Glomerular endothelial cell (primary cell): ENCODE results near the gene TUFT1. TPM values are rescaled to one million over a fixed set of nuclear protein-coding genes. Genes with fewer than 3 reads are reported as not detected.
A peak's percentile ranks its signal among the peaks of the same experiment; 100 is the strongest.
"Not testable (repeated sequence)": the region's sequence is repeated elsewhere in the genome, so short reads cannot be mapped to it uniquely, and the experiment has no call there.

Source experiments
- DNase-seq: peaks from one replicate; pipeline ENCODE4 v3.0.0-alpha.2; 2011; ENCODE audit warnings: low read depth, low spot score; ENCODE audit errors: extremely low read depth
- total RNA-seq: library from RNA; depleted of rRNA; stranded (reverse); fragments of >200 nt; gene quantifications from 2 replicates; pipeline ENCODE4 v1.2.3, GENCODE V29; 2015

TUFT1 gene
- total RNA-seq, 1 donor from 2014 or later = 5.1 TPM

- no peak for DNase-seq
Observed at GRCh38 chr1:151577173-151577572, 37.1 kb downstream of the TUFT1 start.

GRCh38 chr1:151578941-151579340, 38.8 kb downstream of the TUFT1 start:
- DNase-seq = no peak

GRCh38 chr1:151579436-151580225, 39.5 kb downstream of the TUFT1 start:
- no peak for DNase-seq

GRCh38 chr1:151581451-151581850, 41.3 kb downstream of the TUFT1 start:
- DNase-seq = no peak

GRCh38 chr1:151581921-151582320, 41.8 kb downstream of the TUFT1 start:
- no peak for DNase-seq

- DNase-seq = no peak
Observed at GRCh38 chr1:151583796-151584195, 43.7 kb downstream of the TUFT1 start.

- DNase-seq = no peak
Observed at GRCh38 chr1:151584278-151584677, 44.2 kb downstream of the TUFT1 start.

GRCh38 chr1:151584780-151585179, 44.7 kb downstream of the TUFT1 start:
- DNase-seq = no peak

- no peak for DNase-seq
Observed at GRCh38 chr1:151585622-151586021, 45.5 kb downstream of the TUFT1 start.

GRCh38 chr1:151590961-151591360, 50.9 kb downstream of the TUFT1 start:
- no peak for DNase-seq

- no peak for DNase-seq
Observed at GRCh38 chr1:151593730-151594129, 53.6 kb downstream of the TUFT1 start.

- DNase-seq = no peak
Observed at GRCh38 chr1:151594143-151594625, 54.1 kb downstream of the TUFT1 start.

- no peak for DNase-seq
Observed at GRCh38 chr1:151596166-151596953, 56.3 kb downstream of the TUFT1 start.

- DNase-seq = not testable (repeated sequence)
Observed at GRCh38 chr1:151602550-151602949, 62.4 kb downstream of the TUFT1 start.

GRCh38 chr1:151604291-151604690, 64.2 kb downstream of the TUFT1 start:
- no peak for DNase-seq

- no peak for DNase-seq
Observed at GRCh38 chr1:151606384-151606783, 66.3 kb downstream of the TUFT1 start.

- DNase-seq = no peak
Observed at GRCh38 chr1:151606857-151607256, 66.7 kb downstream of the TUFT1 start.

- DNase-seq = no peak
Observed at GRCh38 chr1:151610142-151610541, 70.0 kb downstream of the TUFT1 start.

- DNase-seq = no peak
Observed at GRCh38 chr1:151611288-151611790, 71.2 kb downstream of the TUFT1 start.

GRCh38 chr1:151611832-151612500, 71.9 kb downstream of the TUFT1 start, which contains the start of gene SNX27:
Gene SNX27 (plus strand): TSS chr1:151612050. CDS start chr1:151612202, 152 bp downstream.
- peak; percentile 33 for DNase-seq
